ENCODE results near the gene GREM1. TPM values are rescaled to one million over a fixed set of nuclear protein-coding genes. Genes with fewer than 3 reads are reported as not detected.

The GREM1 gene
- total RNA-seq, 2 donors from 2014 or later: not detected

- Mint-ChIP-seq H3K27ac (no peak overlapping the region), H3K36me3 (peaks cover 7 to 15% of the 10 kb centered on the region in 2 donors), H3K9me3 (no peaks in the 10 kb centered on the region)
- DNase-seq (ENCODE audit: low spot score in 2 of 2): no peak
- ATAC-seq: no peak
These were observed 834 bp upstream of the GREM1 start for GRCh38 chr15:32716915-32717425.

- H3K9me3 Mint-ChIP-seq: no peaks in the 10 kb centered on the region
- peaks cover 7 to 15% of the 10 kb centered on the region in 2 donors for H3K36me3 Mint-ChIP-seq
- H3K27ac Mint-ChIP-seq: no peak overlapping the region
- peak in 1 of 2 donors; percentile 26 for DNase-seq (ENCODE audit: low spot score in 2 of 2)
- no peak for ATAC-seq
These were observed 520 bp downstream of the GREM1 start for GRCh38 chr15:32718227-32718820.

GRCh38 chr15:32718821-32719716, 1.3 kb downstream of the GREM1 start:
- peak in 1 of 2 donors; percentile 22 for DNase-seq (ENCODE audit: low spot score in 2 of 2)
- Mint-ChIP-seq H3K36me3 (peaks cover 7 to 15% of the 10 kb centered on the region in 2 donors), H3K27ac (no peak overlapping the region), H3K9me3 (no peaks in the 10 kb centered on the region)
- peak in 1 of 2 donors; percentile 10 for ATAC-seq

- H3K36me3 Mint-ChIP-seq: peaks cover 16 to 20% of the 10 kb centered on the region in 2 donors
- ATAC-seq (no peak), DNase-seq (ENCODE audit: low spot score in 2 of 2) (no peak)
- peaks cover 6 to 7% of the 10 kb centered on the region in 2 donors for H3K9me3 Mint-ChIP-seq
- no peak overlapping the region for H3K27ac Mint-ChIP-seq
These were observed 3.8 kb downstream of the GREM1 start for GRCh38 chr15:32721596-32721995.

GRCh38 chr15:32722136-32722535, 4.3 kb downstream of the GREM1 start:
- Mint-ChIP-seq H3K36me3 (peaks cover 13 to 15% of the 10 kb centered on the region in 2 donors), H3K27ac (no peak overlapping the region), H3K9me3 (peaks cover 6 to 8% of the 10 kb centered on the region in 2 donors)
- no peak for ATAC-seq
- DNase-seq (ENCODE audit: low spot score in 2 of 2): no peak

- Mint-ChIP-seq H3K36me3 (peaks cover 13 to 15% of the 10 kb centered on the region in 2 donors), H3K9me3 (peaks cover 6 to 8% of the 10 kb centered on the region in 2 donors), H3K27ac (no peak overlapping the region)
- DNase-seq (ENCODE audit: low spot score in 2 of 2) (no peak), ATAC-seq (peak; percentile 70 to 88)
These were observed 5.6 kb downstream of the GREM1 start for GRCh38 chr15:32723171-32723948.

GRCh38 chr15:32729700-32730395, 12.0 kb downstream of the GREM1 start:
- DNase-seq (ENCODE audit: low spot score in 2 of 2): no peak
- peak in 1 of 2 donors; percentile 97 for ATAC-seq
- H3K27ac Mint-ChIP-seq: no peak overlapping the region

GRCh38 chr15:32730677-32731654, 13.2 kb downstream of the GREM1 start:
- Mint-ChIP-seq H3K9me3 (peaks cover 6 to 8% of the 10 kb centered on the region in 2 donors), H3K36me3 (peaks cover 6 to 8% of the 10 kb centered on the region in 2 donors), H3K27ac (no peak overlapping the region)
- ATAC-seq (no peak), DNase-seq (ENCODE audit: low spot score in 2 of 2) (no peak)

More at GRCh38 chr15:32729700-32730395, 12.0 kb downstream of the GREM1 start:
- Mint-ChIP-seq H3K36me3 (peaks cover 6 to 13% of the 10 kb centered on the region in 2 donors), H3K9me3 (peaks cover 6 to 8% of the 10 kb centered on the region in 2 donors)

- Mint-ChIP-seq H3K36me3 (no peaks in the 10 kb centered on the region), H3K9me3 (no peaks in the 10 kb centered on the region), H3K27ac (no peak overlapping the region)
- DNase-seq (ENCODE audit: low spot score in 2 of 2): no peak
- ATAC-seq: no peak
These were observed 14.9 kb downstream of the GREM1 start for GRCh38 chr15:32732574-32733157.

- ATAC-seq (no peak), DNase-seq (ENCODE audit: low spot score in 2 of 2) (no peak)
- Mint-ChIP-seq H3K36me3 (no peaks in the 10 kb centered on the region), H3K27ac (no peak overlapping the region), H3K9me3 (no peaks in the 10 kb centered on the region)
These were observed 15.5 kb downstream of the GREM1 start for GRCh38 chr15:32733281-32733680.

GRCh38 chr15:32735989-32736700, 18.3 kb downstream of the GREM1 start:
- peaks cover 0 to 9% of the 10 kb centered on the region in 2 donors for H3K36me3 Mint-ChIP-seq
- no peak for ATAC-seq
- H3K9me3 Mint-ChIP-seq: peaks cover 5 to 11% of the 10 kb centered on the region in 2 donors
- H3K27ac Mint-ChIP-seq: no peak overlapping the region
- no peak for DNase-seq (ENCODE audit: low spot score in 2 of 2)

GRCh38 chr15:32736701-32737061, 18.9 kb downstream of the GREM1 start:
- peaks cover 0 to 9% of the 10 kb centered on the region in 2 donors for H3K36me3 Mint-ChIP-seq
- DNase-seq (ENCODE audit: low spot score in 2 of 2): no peak
- H3K9me3 Mint-ChIP-seq: peaks cover 5 to 11% of the 10 kb centered on the region in 2 donors
- H3K27ac Mint-ChIP-seq: no peak overlapping the region
- ATAC-seq: no peak

GRCh38 chr15:32737304-32737703, 19.5 kb downstream of the GREM1 start:
- peaks cover 0 to 9% of the 10 kb centered on the region in 2 donors for H3K36me3 Mint-ChIP-seq
- ATAC-seq (no peak), DNase-seq (ENCODE audit: low spot score in 2 of 2) (no peak)
- no peak overlapping the region for H3K27ac Mint-ChIP-seq
- peaks cover 5 to 11% of the 10 kb centered on the region in 2 donors for H3K9me3 Mint-ChIP-seq

GRCh38 chr15:32738666-32739065, 20.9 kb downstream of the GREM1 start:
- DNase-seq (ENCODE audit: low spot score in 2 of 2) (no peak), ATAC-seq (no peak)
- peaks cover 10 to 11% of the 10 kb centered on the region in 2 donors for H3K9me3 Mint-ChIP-seq
- no peak overlapping the region for H3K27ac Mint-ChIP-seq
- peaks cover 0 to 9% of the 10 kb centered on the region in 2 donors for H3K36me3 Mint-ChIP-seq

All from activated naive CD4-positive, alpha-beta T cell treated with anti-CD3 and anti-CD28 coated beads, Interleukin-2, amount 50 U/mL, for 72 hours (primary cell).